Measurements from ENCODE around the gene CCDC102A. TPM values are rescaled to one million over a fixed set of nuclear protein-coding genes. Genes with fewer than 3 reads are reported as not detected.

The CCDC102A gene
- 7.2 and 8.8 TPM in 2 replicates for total RNA-seq

DNA sequence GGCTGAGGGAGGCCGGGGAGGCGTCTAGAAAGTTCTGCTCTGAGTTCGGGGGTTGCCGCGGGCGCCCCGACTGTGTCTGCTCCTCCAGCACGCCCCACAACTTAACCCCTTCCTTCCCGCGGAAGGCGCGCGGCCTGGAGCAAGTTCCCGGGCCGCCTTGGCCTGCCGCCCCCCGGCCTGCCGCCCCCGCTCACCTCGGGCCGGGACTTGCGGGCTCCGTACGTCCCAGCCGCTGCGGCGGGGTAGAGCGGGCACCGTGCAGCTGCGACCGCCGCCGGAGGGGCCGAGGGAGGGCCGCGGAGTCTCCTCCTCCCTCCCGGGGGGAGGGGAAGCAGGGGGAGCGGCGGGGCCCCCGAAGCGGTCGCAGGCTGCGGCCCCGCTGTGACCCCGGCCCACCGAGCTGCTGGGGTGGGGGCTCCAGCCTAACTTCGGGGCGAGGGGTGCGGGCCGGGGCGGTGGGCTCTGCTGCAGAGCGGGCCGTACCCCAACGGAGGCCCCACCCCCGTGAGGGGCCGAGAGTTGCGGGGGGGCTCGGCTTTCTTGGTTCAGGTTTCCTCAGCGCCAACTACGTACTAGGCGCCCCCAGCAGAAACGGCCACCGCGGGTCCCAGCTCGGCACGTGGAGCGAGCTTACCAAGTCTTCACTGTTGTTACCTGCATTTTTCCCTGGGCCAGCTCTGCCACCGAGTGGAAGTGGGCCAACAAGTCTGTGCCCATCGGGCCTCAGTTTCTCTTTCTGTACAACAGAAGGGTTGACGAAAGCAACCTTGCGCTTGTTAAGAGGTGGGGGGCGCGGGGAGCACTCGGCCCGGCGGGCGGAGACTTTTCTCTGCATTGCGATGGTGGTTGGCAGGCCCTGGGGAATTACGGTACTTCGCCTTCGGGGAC lies at the start of gene CCDC102A:
TSS of gene CCDC102A (minus strand) at position 266 of the 888 bp plus-strand sequence. CDS start 7,394 bp downstream, outside the sequence.

GRCh38 chr16:57485916-57486857 lies 50.2 kb downstream of the CCDC102A start, which contains the start of gene DOK4:
Gene DOK4 (minus strand): TSS chr16:57486493. CDS start chr16:57479507, 6,986 bp downstream.

GRCh38 chr16:57462209-57462977 lies 74.0 kb downstream of the CCDC102A start, which contains the start of gene POLR2C:
Gene POLR2C (plus strand): TSS chr16:57462679. CDS start chr16:57462725, 46 bp downstream.

Other genes with a start within 250 kb of the CCDC102A start
- gene CCL22, start 177.8 kb downstream of the CCDC102A start, total RNA-seq = not detected in 2 replicates
- gene CX3CL1, start 164.1 kb downstream of the CCDC102A start, total RNA-seq = 0.27 and 1.7 TPM in 2 replicates
- gene CCL17, start 131.8 kb downstream of the CCDC102A start, total RNA-seq = not detected in 2 replicates
- gene CIAPIN1, start 89.2 kb downstream of the CCDC102A start, total RNA-seq = 74.7 and 80.6 TPM in 2 replicates
- gene COQ9, start 89.1 kb downstream of the CCDC102A start, total RNA-seq = 35.9 and 45.7 TPM in 2 replicates
- gene POLR2C, start 73.9 kb downstream of the CCDC102A start, total RNA-seq = 107 and 111 TPM in 2 replicates
- 18.0 and 29.9 TPM in 2 replicates for gene DOK4, start 50.1 kb downstream of the CCDC102A start, total RNA-seq
- gene ADGRG5, start 6.1 kb upstream of the CCDC102A start, total RNA-seq = not detected in 2 replicates
- 54.5 and 137 TPM in 2 replicates for gene ADGRG1, start 92.1 kb upstream of the CCDC102A start, total RNA-seq
- not detected in 2 replicates for gene ADGRG3, start 131.7 kb upstream of the CCDC102A start, total RNA-seq
- gene DRC7, start 158.2 kb upstream of the CCDC102A start, total RNA-seq = 0.07 TPM in 1 of 2 replicates, not detected in the other
- 25.7 and 29.9 TPM in 2 replicates for gene KATNB1, start 199.2 kb upstream of the CCDC102A start, total RNA-seq

Data from thoracic aorta endothelial cell (primary cell).